Tibial artery (tissue), 4 donors: ENCODE results near the gene ST3GAL4.

Experiments used
- DNase-seq, 2 donors: peaks; one replicate each; pipeline ENCODE4 v3.0.0-alpha.2; 2019
- H3K27ac ChIP-seq, 2 donors: fragments of 200-600 bp; sonication (generic) in 1 of 2; 1 replicate in 1 of 2; 2 replicates in 1 of 2; pipeline ENCODE4 v1.5.1; 2018 to 2019; ENCODE audit warnings: mild to moderate bottlenecking in 1 of 2
- H3K27me3 ChIP-seq, 2 donors: fragments of 200-600 bp; sonication (generic) in 1 of 2; one replicate each; pipeline versions ENCODE4 v1.5.1 to v1.6.0; 2016 to 2019
- H3K36me3 ChIP-seq, 3 donors: fragments of 200-600 bp; sonication (generic) in 2 of 3; one replicate each; pipeline ENCODE4 v1.5.1; 2016 to 2019; ENCODE audit warnings: mild to moderate bottlenecking in 2 of 3
- H3K4me1 ChIP-seq, 4 donors: fragments of 200-600 bp; sonication (generic) in 2 of 4; 1 replicate in 3 of 4; 2 replicates in 1 of 4; pipeline ENCODE4 v1.5.1; 2016 to 2019
- H3K4me3 ChIP-seq, 2 donors: fragments of 200-600 bp; sonication (generic) in 1 of 2; 1 replicate in 1 of 2; 2 replicates in 1 of 2; pipeline ENCODE4 v1.5.1; 2018 to 2019; ENCODE audit warnings: mild to moderate bottlenecking in 2 of 2
- H3K9me3 ChIP-seq, 3 donors: fragments of 200-600 bp; sonication (generic) in 1 of 3; one replicate each; pipeline ENCODE4 v1.5.1; 2016 to 2019
- intact Hi-C: fragments of 100-400 bp; cut with DNase I; formaldehyde crosslinking; loops from one replicate; pipeline ENCODE4 v1.15.0; 2023; ENCODE audit warnings: low total_unique reads
- TF ChIP-seq, protein P1 (sequence below), 2 experiments: fragments of 200-600 bp in 1 of 2; fragments of 450-650 bp in 1 of 2; IDR thresholded peaks; one replicate each; pipeline ENCODE4 v1.5.1; 2017 to 2019; ENCODE audit warnings: antibody characterized with exemption in 2 of 2, mild to moderate bottlenecking in 1 of 2, moderate library complexity in 1 of 2

Gene ST3GAL4

DNA sequence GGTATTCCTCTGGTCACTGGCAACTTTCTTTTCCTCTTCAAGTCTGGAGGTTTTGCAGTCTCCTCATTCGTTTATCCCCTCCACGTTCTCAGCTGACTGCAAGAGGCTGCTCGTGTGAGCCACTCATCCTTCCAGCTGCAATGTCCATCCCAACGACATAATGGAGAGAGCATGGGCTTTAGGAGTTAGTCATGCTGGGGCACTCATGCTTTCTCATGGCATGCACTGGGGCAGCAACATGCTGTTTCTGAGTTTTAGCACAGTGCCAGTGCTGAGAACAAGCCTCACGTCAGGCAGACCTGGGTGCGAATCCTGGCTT is 44.5 kb upstream of the ST3GAL4 start:
- Histone ChIP-seq H3K36me3 (peaks cover 3 to 15% (median 5%) of the 10 kb centered on the region in 3 donors), H3K9me3 (no peaks in the 10 kb centered on the region), H3K27ac (no peak overlapping the region), H3K4me3 (no peak overlapping the region), H3K27me3 (no peaks in the 10 kb centered on the region), H3K4me1 (peaks cover 0 to 6% (median 2%) of the 10 kb centered on the region in 4 donors)
- TF ChIP-seq, protein P1, sequence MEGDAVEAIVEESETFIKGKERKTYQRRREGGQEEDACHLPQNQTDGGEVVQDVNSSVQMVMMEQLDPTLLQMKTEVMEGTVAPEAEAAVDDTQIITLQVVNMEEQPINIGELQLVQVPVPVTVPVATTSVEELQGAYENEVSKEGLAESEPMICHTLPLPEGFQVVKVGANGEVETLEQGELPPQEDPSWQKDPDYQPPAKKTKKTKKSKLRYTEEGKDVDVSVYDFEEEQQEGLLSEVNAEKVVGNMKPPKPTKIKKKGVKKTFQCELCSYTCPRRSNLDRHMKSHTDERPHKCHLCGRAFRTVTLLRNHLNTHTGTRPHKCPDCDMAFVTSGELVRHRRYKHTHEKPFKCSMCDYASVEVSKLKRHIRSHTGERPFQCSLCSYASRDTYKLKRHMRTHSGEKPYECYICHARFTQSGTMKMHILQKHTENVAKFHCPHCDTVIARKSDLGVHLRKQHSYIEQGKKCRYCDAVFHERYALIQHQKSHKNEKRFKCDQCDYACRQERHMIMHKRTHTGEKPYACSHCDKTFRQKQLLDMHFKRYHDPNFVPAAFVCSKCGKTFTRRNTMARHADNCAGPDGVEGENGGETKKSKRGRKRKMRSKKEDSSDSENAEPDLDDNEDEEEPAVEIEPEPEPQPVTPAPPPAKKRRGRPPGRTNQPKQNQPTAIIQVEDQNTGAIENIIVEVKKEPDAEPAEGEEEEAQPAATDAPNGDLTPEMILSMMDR (IDR thresholded peaks at IDR 0.05), result no peak
- intact Hi-C loops, result loop anchor here (5.0 to 10.0 kb wide), 2 partner anchors 104 to 171 kb away; no protein-coding TSS in a partner anchor
- no peak for DNase-seq

DNA sequence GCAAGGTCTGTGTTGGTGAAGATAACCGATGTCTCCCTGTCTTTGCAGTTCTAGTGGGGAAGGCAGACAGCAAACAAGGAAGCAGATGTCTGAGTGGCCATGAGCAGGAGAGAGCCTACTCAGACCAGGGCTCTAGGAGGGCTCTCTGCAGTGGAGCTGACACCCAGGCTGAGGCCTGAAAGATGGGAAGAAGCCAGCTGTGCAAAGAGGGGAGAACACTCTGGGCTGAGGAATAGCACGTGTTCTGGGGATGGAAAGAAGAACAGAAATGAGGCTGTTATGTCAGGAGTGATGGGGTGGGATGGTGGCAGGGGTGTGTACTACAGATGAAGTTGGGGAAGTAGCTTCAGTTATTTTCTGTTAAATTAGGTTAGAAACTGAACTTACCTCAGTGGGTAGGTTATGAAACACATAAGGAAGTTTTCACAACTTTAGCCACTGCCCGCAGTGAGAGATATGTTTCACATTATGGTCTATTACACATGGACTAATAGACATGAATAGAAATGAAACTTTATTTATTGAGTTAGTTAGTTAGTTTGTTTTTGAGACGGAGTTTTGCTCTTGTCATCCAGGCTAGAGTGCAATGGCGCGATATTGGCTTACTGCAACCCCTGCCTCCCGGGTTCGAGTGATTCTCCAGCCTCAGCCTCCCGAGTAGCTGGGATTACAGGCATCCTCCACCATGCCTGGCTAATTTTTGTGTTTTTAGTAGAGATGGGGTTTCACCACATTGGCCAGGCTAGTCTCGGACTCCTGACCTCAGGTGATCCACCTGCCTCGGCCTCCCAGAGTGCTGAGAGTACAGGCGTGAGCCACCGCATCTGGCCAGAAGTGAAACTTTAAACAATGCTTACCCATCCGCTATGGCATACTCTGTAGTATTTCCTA is 43.8 kb upstream of the ST3GAL4 start:
- TF ChIP-seq, protein P1 (IDR thresholded peaks at IDR 0.05), result no peak
- H3K27me3 ChIP-seq, result no peaks in the 10 kb centered on the region
- H3K36me3 ChIP-seq, result peaks cover 3 to 15% (median 5%) of the 10 kb centered on the region in 3 donors
- H3K4me3 ChIP-seq, result no peak overlapping the region
- no peaks in the 10 kb centered on the region for H3K9me3 ChIP-seq
- H3K4me1 ChIP-seq, result peaks cover 0 to 6% (median 2%) of the 10 kb centered on the region in 4 donors
- no peak overlapping the region for H3K27ac ChIP-seq
- no peak for DNase-seq
- intact Hi-C loops, result loop anchor here (5.0 to 10.0 kb wide), 2 partner anchors 103 to 171 kb away; no protein-coding TSS in a partner anchor

DNA sequence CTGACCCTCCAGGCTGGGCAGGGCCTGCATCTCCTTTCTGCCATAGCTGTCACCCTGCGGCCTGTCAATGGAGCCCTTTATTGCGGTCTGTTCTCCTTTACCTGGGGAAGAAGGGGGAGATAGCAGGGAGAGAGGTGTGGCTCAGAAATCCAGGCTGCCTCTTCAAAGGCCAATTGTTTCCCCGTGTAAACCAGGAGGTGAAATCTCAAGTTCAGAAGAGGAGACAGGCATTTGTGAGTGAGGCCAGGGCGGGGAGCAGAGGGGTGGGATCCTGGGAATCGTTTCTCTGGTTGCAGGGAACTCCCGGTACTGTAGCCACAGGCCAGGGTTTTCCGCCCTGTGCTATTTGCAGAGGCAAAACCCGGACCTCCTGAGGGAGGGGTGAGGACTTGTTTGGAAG is 42.5 kb upstream of the ST3GAL4 start:
- intact Hi-C loops, result loop anchor here (5.0 to 10.0 kb wide), 2 partner anchors 102 to 169 kb away; no protein-coding TSS in a partner anchor
- DNase-seq, result no peak
- Histone ChIP-seq H3K27me3 (no peaks in the 10 kb centered on the region), H3K4me3 (no peak overlapping the region), H3K27ac (no peak overlapping the region), H3K9me3 (no peaks in the 10 kb centered on the region), H3K4me1 (peaks cover 0 to 13% (median 10%) of the 10 kb centered on the region in 4 donors), H3K36me3 (peaks cover 3 to 15% (median 5%) of the 10 kb centered on the region in 3 donors)
- TF ChIP-seq, protein P1 (IDR thresholded peaks at IDR 0.05), result no peak

DNA sequence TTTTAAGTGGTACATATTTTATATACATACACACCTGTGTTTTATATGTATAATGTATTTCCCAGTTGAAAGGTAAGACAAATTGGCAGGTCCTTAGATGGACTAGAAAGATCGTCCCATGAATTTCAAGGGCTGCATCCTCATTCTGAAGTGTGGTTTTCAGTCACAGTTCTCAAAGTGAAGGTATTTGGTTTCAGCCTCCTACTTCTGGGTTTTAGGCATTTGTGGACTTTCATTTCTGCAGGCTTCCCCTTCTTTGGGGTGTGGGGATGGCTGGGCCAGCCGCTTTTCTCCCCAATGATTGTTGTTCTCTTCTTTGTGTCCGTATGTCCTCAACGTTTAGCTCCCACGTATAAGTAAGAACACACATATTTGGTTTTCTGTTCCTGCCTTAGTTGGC is 41.7 kb upstream of the ST3GAL4 start:
- Histone ChIP-seq H3K4me1 (peaks cover 0 to 21% (median 19%) of the 10 kb centered on the region in 4 donors), H3K27me3 (no peaks in the 10 kb centered on the region), H3K36me3 (peaks cover 3 to 8% (median 5%) of the 10 kb centered on the region in 3 donors), H3K27ac (no peak overlapping the region), H3K4me3 (no peak overlapping the region), H3K9me3 (no peaks in the 10 kb centered on the region)
- TF ChIP-seq, protein P1 (IDR thresholded peaks at IDR 0.05), result no peak
- intact Hi-C loops, result loop anchor here (5.0 to 10.0 kb wide), 2 partner anchors 101 to 168 kb away; no protein-coding TSS in a partner anchor
- DNase-seq, result no peak

DNA sequence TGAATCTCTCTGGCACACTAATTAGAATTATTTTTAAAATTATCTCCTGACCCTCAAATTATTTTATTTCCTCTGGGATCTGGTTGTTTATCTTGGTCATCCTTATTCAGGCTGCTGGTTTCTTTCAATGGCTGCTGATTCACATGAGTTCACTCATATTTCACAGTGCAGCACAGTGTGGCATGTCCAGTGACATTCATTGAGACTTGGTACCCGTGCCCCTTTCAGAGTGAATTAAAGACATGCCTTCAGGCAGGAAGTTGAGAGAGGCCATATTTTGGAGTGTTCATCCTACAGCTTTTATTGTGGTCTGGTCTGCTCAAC is 38.1 kb upstream of the ST3GAL4 start:
- Histone ChIP-seq H3K27me3 (no peaks in the 10 kb centered on the region), H3K27ac (peak overlapping the region; percentile 80 to 84), H3K9me3 (no peaks in the 10 kb centered on the region), H3K36me3 (peaks cover 0 to 4% (median 0%) of the 10 kb centered on the region in 3 donors), H3K4me3 (peak overlapping the region in 1 of 2 donors; percentile 44), H3K4me1 (peaks cover 0 to 23% (median 18%) of the 10 kb centered on the region in 4 donors)
- intact Hi-C loops, result loop anchor here (10.0 kb wide), 1 partner anchor 97 kb away; no protein-coding TSS in a partner anchor
- DNase-seq, result no peak
- TF ChIP-seq, protein P1 (IDR thresholded peaks at IDR 0.05), result no peak
